ENCODE results near the gene ARID1B. TPM values are rescaled to one million over a fixed set of nuclear protein-coding genes. Genes with fewer than 3 reads are reported as not detected.

ARID1B gene
- total and polyA plus RNA-seq, 2 experiments from 2014 or later: 41.9 to 72.7 TPM

DNA sequence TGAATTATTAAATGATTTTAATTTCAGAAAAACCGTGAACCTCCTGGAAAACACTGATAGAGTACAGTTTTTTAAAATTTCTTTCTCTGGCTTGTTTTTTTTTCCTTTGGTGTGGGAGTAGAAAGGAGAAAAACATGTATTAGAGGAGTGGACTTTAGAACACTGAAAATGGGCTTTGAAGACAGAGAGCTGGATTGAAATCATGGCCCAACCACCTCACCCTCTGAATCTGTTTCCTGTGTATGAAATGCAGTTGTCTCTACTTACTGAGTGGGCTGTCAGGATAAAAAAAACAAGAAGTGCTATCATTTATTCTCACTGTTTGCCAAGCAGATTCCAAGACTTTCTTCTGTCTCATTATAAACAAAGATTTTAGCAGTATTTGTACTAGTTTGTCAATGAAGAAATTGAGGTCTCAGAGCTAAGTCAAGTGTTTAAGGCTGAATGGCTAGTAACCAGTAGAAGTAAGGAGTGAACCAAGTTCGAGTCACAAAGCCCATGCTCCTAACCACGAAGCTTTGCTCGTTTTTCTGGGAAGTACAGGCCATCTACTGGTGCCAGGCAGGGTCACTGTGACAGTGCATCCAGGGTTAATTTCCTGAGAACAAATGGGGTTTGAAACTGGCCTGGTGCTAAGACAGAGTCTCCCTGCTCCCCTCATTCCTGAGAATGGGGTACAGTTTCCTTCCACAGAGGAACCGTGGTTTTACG lies 289.8 kb downstream of the ARID1B start:
- Histone ChIP-seq H3K36me3 (no peaks in the 10 kb centered on the region), H3K4me3 (no peak overlapping the region), H3K4me1 (ENCODE audit: low read depth) (peaks cover 26% of the 10 kb centered on the region), H3K27ac (no peak overlapping the region), H3K9me3 (ENCODE audit: low read depth) (no peaks in the 10 kb centered on the region), H3K27me3 (no peaks in the 10 kb centered on the region)
- TF ChIP-seq, protein P1, sequence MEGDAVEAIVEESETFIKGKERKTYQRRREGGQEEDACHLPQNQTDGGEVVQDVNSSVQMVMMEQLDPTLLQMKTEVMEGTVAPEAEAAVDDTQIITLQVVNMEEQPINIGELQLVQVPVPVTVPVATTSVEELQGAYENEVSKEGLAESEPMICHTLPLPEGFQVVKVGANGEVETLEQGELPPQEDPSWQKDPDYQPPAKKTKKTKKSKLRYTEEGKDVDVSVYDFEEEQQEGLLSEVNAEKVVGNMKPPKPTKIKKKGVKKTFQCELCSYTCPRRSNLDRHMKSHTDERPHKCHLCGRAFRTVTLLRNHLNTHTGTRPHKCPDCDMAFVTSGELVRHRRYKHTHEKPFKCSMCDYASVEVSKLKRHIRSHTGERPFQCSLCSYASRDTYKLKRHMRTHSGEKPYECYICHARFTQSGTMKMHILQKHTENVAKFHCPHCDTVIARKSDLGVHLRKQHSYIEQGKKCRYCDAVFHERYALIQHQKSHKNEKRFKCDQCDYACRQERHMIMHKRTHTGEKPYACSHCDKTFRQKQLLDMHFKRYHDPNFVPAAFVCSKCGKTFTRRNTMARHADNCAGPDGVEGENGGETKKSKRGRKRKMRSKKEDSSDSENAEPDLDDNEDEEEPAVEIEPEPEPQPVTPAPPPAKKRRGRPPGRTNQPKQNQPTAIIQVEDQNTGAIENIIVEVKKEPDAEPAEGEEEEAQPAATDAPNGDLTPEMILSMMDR (IDR thresholded peaks at IDR 0.05; ENCODE audit: low read depth, low read length): no peak
- DNase-seq (ENCODE audit: low read depth in 1 of 2, low spot score in 1 of 2): no peak

DNA sequence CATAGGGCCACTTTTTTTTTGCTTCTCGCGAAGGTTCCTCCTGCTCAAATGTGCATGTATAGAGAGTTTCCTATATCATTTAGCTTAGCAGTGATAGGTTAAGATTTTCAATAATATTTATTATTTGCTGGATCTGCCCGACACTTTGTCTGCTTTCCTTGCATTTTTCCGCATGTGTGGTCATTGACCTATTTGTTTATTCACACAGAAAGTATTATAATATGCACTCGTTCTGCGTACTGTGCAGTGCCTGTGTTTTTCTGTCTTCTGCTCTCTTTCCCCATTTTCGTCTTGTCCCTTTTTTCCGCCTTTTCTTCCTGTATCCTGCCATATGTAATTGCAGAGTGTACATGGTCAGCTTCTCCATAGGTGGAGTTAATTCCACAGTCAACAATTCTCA lies 290.3 kb downstream of the ARID1B start:
- Histone ChIP-seq H3K9me3 (ENCODE audit: low read depth) (no peaks in the 10 kb centered on the region), H3K27me3 (no peaks in the 10 kb centered on the region), H3K4me3 (no peak overlapping the region), H3K36me3 (no peaks in the 10 kb centered on the region), H3K27ac (no peak overlapping the region), H3K4me1 (ENCODE audit: low read depth) (peaks cover 26% of the 10 kb centered on the region)
- TF ChIP-seq, protein P1 (IDR thresholded peaks at IDR 0.05; ENCODE audit: low read depth, low read length): no peak
- DNase-seq (ENCODE audit: low read depth in 1 of 2, low spot score in 1 of 2): no peak

DNA sequence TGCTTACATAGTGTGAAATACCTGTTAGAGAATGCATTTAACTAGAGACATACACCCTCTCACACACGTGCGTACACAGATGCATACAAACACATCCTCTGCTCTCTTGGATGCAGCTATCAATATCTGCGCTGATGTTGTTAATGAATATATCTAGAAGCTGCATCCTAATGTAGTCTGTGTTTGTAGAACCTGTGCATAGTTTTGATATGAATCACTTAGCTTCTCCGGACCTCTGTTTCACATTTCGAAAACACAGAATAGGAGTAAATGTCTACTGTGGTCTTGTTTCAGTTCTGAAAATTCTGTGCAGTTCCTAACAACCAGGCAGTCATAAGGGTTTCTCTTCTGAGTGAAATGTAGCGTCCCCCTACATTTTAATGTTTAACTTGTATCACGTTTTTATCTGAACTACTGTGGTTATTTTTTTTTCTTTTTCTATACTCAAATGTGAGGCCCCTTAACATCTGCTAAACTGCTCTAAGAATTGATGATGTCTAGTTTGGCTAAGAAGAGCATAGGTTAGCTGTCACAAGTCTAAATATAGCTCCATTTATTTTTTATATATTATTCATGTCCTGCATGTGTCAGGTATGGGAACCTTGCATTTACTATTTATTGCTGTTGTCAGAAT lies 291.6 kb downstream of the ARID1B start:
- H3K36me3 ChIP-seq: no peaks in the 10 kb centered on the region
- H3K27me3 ChIP-seq: no peaks in the 10 kb centered on the region
- H3K4me3 ChIP-seq: no peak overlapping the region
- peaks cover 30% of the 10 kb centered on the region for H3K4me1 ChIP-seq (ENCODE audit: low read depth)
- TF ChIP-seq, protein P1 (IDR thresholded peaks at IDR 0.05; ENCODE audit: low read depth, low read length): no peak
- peak in 1 of 2 donors; percentile 24 for DNase-seq (ENCODE audit: low read depth in 1 of 2, low spot score in 1 of 2)
- H3K9me3 ChIP-seq (ENCODE audit: low read depth): no peaks in the 10 kb centered on the region
- no peak overlapping the region for H3K27ac ChIP-seq

DNA sequence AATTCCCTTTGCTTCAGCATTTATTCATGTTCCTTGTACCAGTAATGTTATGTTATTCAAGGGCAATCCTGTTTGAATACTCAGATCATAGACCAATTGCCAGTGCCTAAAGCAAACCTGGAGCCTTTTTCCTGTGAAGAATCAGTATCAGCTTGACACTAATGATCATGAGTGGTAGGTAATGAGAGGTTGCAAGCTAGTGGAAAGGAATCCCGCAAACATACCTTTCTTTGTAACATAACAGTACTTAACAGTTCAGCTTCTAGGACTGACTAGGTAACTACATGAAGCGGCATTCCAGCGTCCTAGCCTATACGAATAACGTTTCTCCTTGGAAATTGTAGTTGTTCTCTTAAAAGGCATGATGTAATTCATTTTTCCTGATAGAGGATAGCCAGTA lies 292.4 kb downstream of the ARID1B start:
- H3K36me3 ChIP-seq: no peaks in the 10 kb centered on the region
- H3K27ac ChIP-seq: no peak overlapping the region
- H3K4me3 ChIP-seq: no peak overlapping the region
- peaks cover 30% of the 10 kb centered on the region for H3K4me1 ChIP-seq (ENCODE audit: low read depth)
- peak in 1 of 2 donors; percentile 24 for DNase-seq (ENCODE audit: low read depth in 1 of 2, low spot score in 1 of 2)
- no peaks in the 10 kb centered on the region for H3K9me3 ChIP-seq (ENCODE audit: low read depth)
- no peaks in the 10 kb centered on the region for H3K27me3 ChIP-seq
- TF ChIP-seq, protein P1 (IDR thresholded peaks at IDR 0.05; ENCODE audit: low read depth, low read length): no peak

DNA sequence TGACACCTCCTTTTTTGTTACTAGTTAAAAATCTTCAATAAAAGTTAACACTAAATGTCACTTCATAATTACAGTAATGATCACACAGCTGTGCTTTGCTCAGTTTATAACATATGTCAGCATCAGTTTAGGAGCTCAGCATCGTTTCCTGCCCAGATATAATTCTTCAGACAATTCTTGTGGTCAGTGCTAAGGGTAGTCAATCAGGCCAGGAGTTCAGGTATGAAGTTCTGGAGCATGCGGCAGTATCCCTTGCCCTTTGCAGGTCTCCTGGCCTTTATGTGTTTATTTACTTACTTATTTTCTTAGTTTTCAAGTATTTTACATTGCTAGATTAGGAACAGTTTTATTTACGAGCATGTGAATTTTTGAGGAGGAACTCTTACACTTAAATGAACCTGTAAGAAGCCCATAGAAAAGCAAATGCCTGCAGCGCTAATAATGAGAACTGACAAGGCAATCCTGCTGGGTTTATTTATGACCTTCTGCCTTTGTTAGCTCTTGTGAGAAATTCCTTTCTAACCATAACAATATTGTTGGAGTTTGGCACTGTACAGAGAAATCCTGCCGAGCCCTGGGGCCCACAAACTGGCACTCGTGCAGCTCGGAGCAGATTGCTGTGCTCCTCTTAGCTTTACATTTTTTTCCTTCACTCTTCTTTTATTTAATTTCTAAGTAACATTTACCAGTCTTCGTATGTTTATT lies 293.4 kb downstream of the ARID1B start:
- no peaks in the 10 kb centered on the region for H3K9me3 ChIP-seq (ENCODE audit: low read depth)
- no peak overlapping the region for H3K4me3 ChIP-seq
- TF ChIP-seq, protein P1 (IDR thresholded peaks at IDR 0.05; ENCODE audit: low read depth, low read length): no peak
- peaks cover 30% of the 10 kb centered on the region for H3K4me1 ChIP-seq (ENCODE audit: low read depth)
- H3K27me3 ChIP-seq: no peaks in the 10 kb centered on the region
- H3K36me3 ChIP-seq: no peaks in the 10 kb centered on the region
- H3K27ac ChIP-seq: no peak overlapping the region
- no peak for DNase-seq (ENCODE audit: low read depth in 1 of 2, low spot score in 1 of 2)
